Upper lobe of right lung (tissue), 1 donor: ENCODE data around the gene FCN1. TPM values are rescaled to one million over a fixed set of nuclear protein-coding genes. Genes with fewer than 3 reads are reported as not detected.

Experiments used
- ATAC-seq: fragments of 200-7000 bp; cut with Tn5 transposase; one replicate; pipeline ENCODE4 v1.9.1; 2020; ENCODE audit warnings: mild to moderate bottlenecking, moderate library complexity
- DNase-seq: peaks from one replicate; pipeline ENCODE4 v3.0.0-alpha.2; 2020
- H3K27ac ChIP-seq: fragments of 200-600 bp; one replicate; pipeline ENCODE4 v1.8.0; 2022
- H3K27me3 ChIP-seq: fragments of 200-600 bp; one replicate; pipeline ENCODE4 v1.8.0; 2022; ENCODE audit warnings: mild to moderate bottlenecking
- H3K36me3 ChIP-seq: fragments of 200-600 bp; one replicate; pipeline ENCODE4 v1.8.0; 2022
- H3K4me1 ChIP-seq: fragments of 200-600 bp; one replicate; pipeline ENCODE4 v1.8.0; 2022
- H3K4me3 ChIP-seq: fragments of 200-600 bp; one replicate; pipeline ENCODE4 v1.8.0; 2022; ENCODE audit warnings: mild to moderate bottlenecking
- H3K9me3 ChIP-seq: fragments of 200-600 bp; one replicate; pipeline ENCODE4 v1.8.0; 2022
- CTCF ChIP-seq: fragments of 200-600 bp; IDR thresholded peaks from one replicate; pipeline ENCODE4 v1.8.0; 2022; ENCODE audit warnings: antibody characterized with exemption
- intact Hi-C: fragments of 100-400 bp; cut with DNase I; formaldehyde crosslinking; loops from one replicate; pipeline ENCODE4 v1.11.0; 2022
- total RNA-seq: library from RNA; stranded (reverse); fragmentation: NEBNext Ultra II Directional; extraction: Animal tissue kit (Norgen Biotek cat#: 25700); gene quantifications from one replicate; pipeline ENCODE4 v1.2.1, GENCODE V29; 2021
- donor health status: DM: no; HTN: yes; CAD: no; lungs with severe emphysema.

FCN1 gene
- total RNA-seq, 1 donor from 2014 or later, result 63.0 TPM

GRCh38 chr9:134928436-134929192 lies 10.9 kb upstream of the FCN1 start:
- Histone ChIP-seq H3K27me3 (peaks cover 8% of the 10 kb centered on the region), H3K4me1 (no peaks in the 10 kb centered on the region), H3K36me3 (no peaks in the 10 kb centered on the region), H3K9me3 (no peaks in the 10 kb centered on the region), H3K4me3 (no peak overlapping the region), H3K27ac (no peak overlapping the region)
- peak; percentile 7 for ATAC-seq
- DNase-seq, result no peak
- TF ChIP-seq CTCF, result no peak
- intact Hi-C loops, result no loop called here

- TF ChIP-seq CTCF, result no peak
- DNase-seq, result peak; percentile 5
- no peak for ATAC-seq
Measured at GRCh38 chr9:134925011-134925511, 7.3 kb upstream of the FCN1 start.

GRCh38 chr9:134923466-134923865 lies 5.8 kb upstream of the FCN1 start:
- H3K4me1 ChIP-seq, result peaks cover 12% of the 10 kb centered on the region
- no peak overlapping the region for H3K27ac ChIP-seq
- no peaks in the 10 kb centered on the region for H3K36me3 ChIP-seq
- intact Hi-C loops, result no loop called here
- TF ChIP-seq CTCF, result no peak
- DNase-seq (peak; percentile 13), ATAC-seq (no peak)
- H3K9me3 ChIP-seq, result no peaks in the 10 kb centered on the region
- no peaks in the 10 kb centered on the region for H3K27me3 ChIP-seq
- no peak overlapping the region for H3K4me3 ChIP-seq

More at GRCh38 chr9:134925011-134925511, 7.3 kb upstream of the FCN1 start:
- H3K4me1 ChIP-seq, result peaks cover 12% of the 10 kb centered on the region
- H3K36me3 ChIP-seq, result no peaks in the 10 kb centered on the region
- no peak overlapping the region for H3K27ac ChIP-seq
- peaks cover 7% of the 10 kb centered on the region for H3K27me3 ChIP-seq
- intact Hi-C loops, result no loop called here
- no peaks in the 10 kb centered on the region for H3K9me3 ChIP-seq
- no peak overlapping the region for H3K4me3 ChIP-seq

- H3K9me3 ChIP-seq, result no peaks in the 10 kb centered on the region
- ATAC-seq (peak; percentile 58), DNase-seq (peak; percentile 56)
- peaks cover 12% of the 10 kb centered on the region for H3K4me1 ChIP-seq
- no peaks in the 10 kb centered on the region for H3K27me3 ChIP-seq
- TF ChIP-seq CTCF, result no peak
- H3K36me3 ChIP-seq, result no peaks in the 10 kb centered on the region
- intact Hi-C loops, result no loop called here
- H3K27ac ChIP-seq, result peak overlapping the region; percentile 36
- H3K4me3 ChIP-seq, result no peak overlapping the region
Measured at GRCh38 chr9:134922932-134923240, 5.2 kb upstream of the FCN1 start.

- Histone ChIP-seq H3K27ac (peak overlapping the region; percentile 36), H3K27me3 (no peaks in the 10 kb centered on the region), H3K4me1 (peaks cover 12% of the 10 kb centered on the region), H3K4me3 (no peak overlapping the region), H3K36me3 (no peaks in the 10 kb centered on the region), H3K9me3 (no peaks in the 10 kb centered on the region)
- DNase-seq, result peak; percentile 76
- no peak for TF ChIP-seq CTCF
- intact Hi-C loops, result no loop called here
- peak; percentile 88 for ATAC-seq
Measured at GRCh38 chr9:134922066-134922931, 4.6 kb upstream of the FCN1 start.
